ENCODE data around the gene TMEM238L. TPM values are rescaled to one million over a fixed set of nuclear protein-coding genes. Genes with fewer than 3 reads are reported as not detected.

The TMEM238L gene
- total RNA-seq, 1 donor from 2014 or later, result not detected

DNA sequence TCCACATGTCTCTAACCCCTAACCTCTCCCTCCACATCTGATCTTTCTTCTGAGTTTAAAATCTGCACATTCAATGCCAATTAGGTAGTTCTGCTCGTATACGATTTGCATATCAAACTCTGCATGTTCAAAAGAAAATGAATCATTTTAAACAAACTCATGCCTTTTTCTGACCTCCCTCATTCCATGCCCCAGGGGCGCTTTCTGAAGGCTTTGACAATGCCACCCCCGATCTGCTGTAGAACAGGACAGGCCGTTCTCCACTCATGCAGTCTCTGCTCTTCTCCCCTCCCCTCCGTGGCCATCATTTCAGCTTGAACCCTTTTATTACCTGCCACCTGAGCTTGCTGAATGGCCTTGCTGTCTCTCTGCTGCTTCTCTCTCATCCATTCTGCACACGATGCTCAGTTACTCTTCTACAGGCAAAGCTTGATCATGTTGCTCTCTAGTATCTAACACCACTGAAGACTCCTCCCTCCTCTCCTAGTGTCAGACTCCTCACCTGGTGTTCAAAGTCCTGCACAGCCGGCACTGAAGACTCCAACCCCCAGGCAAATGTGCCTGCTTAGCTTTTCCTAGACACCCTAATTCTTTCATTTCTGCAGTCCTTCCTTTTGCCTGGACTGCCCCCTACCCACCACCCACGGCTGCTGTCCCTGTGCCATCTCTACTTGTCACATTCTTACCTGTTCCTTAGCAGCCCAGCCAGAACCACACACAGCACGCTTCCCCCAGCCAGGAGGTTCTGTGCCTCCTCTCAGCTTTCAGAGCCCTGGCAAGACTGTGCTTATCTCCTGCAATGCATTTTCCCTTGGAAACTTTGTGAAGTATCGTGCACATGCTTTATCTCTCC is 6.2 kb downstream of the TMEM238L start:
- TF ChIP-seq EZH2 (IDR thresholded peaks at IDR 0.05), result no peak
- TF ChIP-seq EZH2phosphoT487 (IDR thresholded peaks at IDR 0.05), result no peak
- TF ChIP-seq CTCF (IDR thresholded peaks at IDR 0.05), result no peak
- Mint-ChIP-seq H3K36me3 (no peaks in the 10 kb centered on the region), H3K27me3 (ENCODE audit: insufficient read depth, low read depth) (no peaks in the 10 kb centered on the region), H3K4me3 (no peak overlapping the region), H3K4me1 (peaks cover 7% of the 10 kb centered on the region), H3K27ac (no peak overlapping the region), H3K9me3 (no peaks in the 10 kb centered on the region)
- no peak overlapping the region for H3K9ac ChIP-seq
- no peaks in the 10 kb centered on the region for H3K4me1 ChIP-seq
- DNase-seq (ENCODE audit: low spot score), result no peak
- no peaks in the 10 kb centered on the region for H3K79me2 ChIP-seq (ENCODE audit: low read depth)
- H2AFZ ChIP-seq (replicated peaks), result no peak overlapping the region
- no peaks in the 10 kb centered on the region for H3F3A ChIP-seq (ENCODE audit: low read depth)
- no peak overlapping the region for H3K4me3 ChIP-seq
- H3K36me3 ChIP-seq, result no peaks in the 10 kb centered on the region
- no peaks in the 10 kb centered on the region for H3K27me3 ChIP-seq
- no peak overlapping the region for H3K4me2 ChIP-seq
- no peak overlapping the region for H3K27ac ChIP-seq
- H4K20me1 ChIP-seq (ENCODE audit: low read depth), result no peaks in the 10 kb centered on the region
- no peaks in the 10 kb centered on the region for H3K9me3 ChIP-seq (ENCODE audit: low read depth)

DNA sequence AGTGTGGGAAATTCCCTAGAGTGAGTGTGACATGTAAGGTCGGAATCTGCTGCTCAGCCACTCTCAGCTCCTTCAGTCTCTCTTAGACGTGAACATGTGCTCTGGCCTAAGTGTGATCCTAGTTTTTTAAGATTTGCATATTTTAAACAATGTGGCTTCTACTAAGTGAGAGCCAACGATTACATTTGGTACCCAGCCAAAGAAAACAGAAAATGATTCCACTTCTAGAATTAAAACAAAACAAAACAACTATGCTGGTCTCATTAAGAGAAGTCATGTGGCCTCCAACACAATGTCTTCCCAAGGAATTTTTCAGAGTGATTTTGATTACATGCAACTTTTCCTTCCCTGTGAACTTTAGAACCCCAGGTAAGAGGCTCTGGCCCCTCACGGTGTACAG is 10.1 kb downstream of the TMEM238L start:
- no peak overlapping the region for H3K9ac ChIP-seq

DNA sequence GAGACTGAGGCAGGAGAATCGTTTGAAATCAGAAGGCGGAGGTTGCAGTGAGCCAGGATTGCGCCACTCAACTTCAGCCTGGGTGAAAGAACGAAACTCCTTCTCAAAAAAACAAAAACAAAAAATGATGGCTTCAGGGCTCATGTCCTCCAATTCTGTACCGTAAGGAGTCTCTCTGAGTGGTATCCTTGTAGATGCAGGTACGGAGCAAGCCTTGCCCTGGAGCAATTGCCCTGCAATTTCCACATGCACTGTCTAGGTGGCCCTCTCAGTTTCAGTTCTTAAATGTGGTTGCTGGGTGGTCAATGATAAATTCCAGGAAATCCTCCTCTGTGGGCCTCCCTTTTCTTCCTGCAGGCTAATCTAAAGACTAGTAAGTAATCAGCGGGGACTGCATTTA is 10.6 kb downstream of the TMEM238L start:
- TF ChIP-seq CTCF (IDR thresholded peaks at IDR 0.05), result no peak
- TF ChIP-seq EZH2 (IDR thresholded peaks at IDR 0.05), result no peak
- no peak for TF ChIP-seq EZH2phosphoT487 (IDR thresholded peaks at IDR 0.05)
- no peak overlapping the region for H3K4me2 ChIP-seq
- Mint-ChIP-seq H3K9me3 (no peaks in the 10 kb centered on the region), H3K4me1 (peaks cover 32% of the 10 kb centered on the region), H3K4me3 (no peak overlapping the region), H3K27me3 (ENCODE audit: insufficient read depth, low read depth) (peaks cover 2% of the 10 kb centered on the region), H3K36me3 (no peaks in the 10 kb centered on the region), H3K27ac (no peak overlapping the region)
- H3K36me3 ChIP-seq, result no peaks in the 10 kb centered on the region
- no peaks in the 10 kb centered on the region for H3K9me3 ChIP-seq (ENCODE audit: low read depth)
- H3K4me3 ChIP-seq, result no peak overlapping the region
- H3K27me3 ChIP-seq, result no peaks in the 10 kb centered on the region
- no peaks in the 10 kb centered on the region for H4K20me1 ChIP-seq (ENCODE audit: low read depth)
- H3F3A ChIP-seq (ENCODE audit: low read depth), result no peaks in the 10 kb centered on the region
- no peak overlapping the region for H2AFZ ChIP-seq (replicated peaks)
- H3K9ac ChIP-seq, result no peak overlapping the region
- no peak for DNase-seq (ENCODE audit: low spot score)
- H3K79me2 ChIP-seq (ENCODE audit: low read depth), result no peaks in the 10 kb centered on the region
- H3K27ac ChIP-seq, result no peak overlapping the region
- no peaks in the 10 kb centered on the region for H3K4me1 ChIP-seq

More for the DNA sequence above, 10.1 kb downstream of the TMEM238L start:
- TF ChIP-seq EZH2 (IDR thresholded peaks at IDR 0.05), result no peak
- TF ChIP-seq CTCF (IDR thresholded peaks at IDR 0.05), result no peak
- TF ChIP-seq EZH2phosphoT487 (IDR thresholded peaks at IDR 0.05), result no peak
- Histone ChIP-seq H3K79me2 (ENCODE audit: low read depth) (no peaks in the 10 kb centered on the region), H3K4me1 (no peaks in the 10 kb centered on the region), H3K27me3 (no peaks in the 10 kb centered on the region), H2AFZ (replicated peaks) (no peak overlapping the region), H4K20me1 (ENCODE audit: low read depth) (no peaks in the 10 kb centered on the region), H3K4me2 (no peak overlapping the region), H3K4me3 (no peak overlapping the region), H3K9me3 (ENCODE audit: low read depth) (no peaks in the 10 kb centered on the region), H3K27ac (no peak overlapping the region), H3F3A (ENCODE audit: low read depth) (no peaks in the 10 kb centered on the region), H3K36me3 (no peaks in the 10 kb centered on the region)
- no peaks in the 10 kb centered on the region for H3K9me3 Mint-ChIP-seq
- peaks cover 29% of the 10 kb centered on the region for H3K4me1 Mint-ChIP-seq
- no peak overlapping the region for H3K4me3 Mint-ChIP-seq
- DNase-seq (ENCODE audit: low spot score), result no peak
- H3K36me3 Mint-ChIP-seq, result no peaks in the 10 kb centered on the region
- no peak overlapping the region for H3K27ac Mint-ChIP-seq
- H3K27me3 Mint-ChIP-seq (ENCODE audit: insufficient read depth, low read depth), result peaks cover 2% of the 10 kb centered on the region

All from neural progenitor cell (in vitro differentiated cells).